Coronary artery (tissue), 2 donors: ENCODE measurements around the gene EIF4E.
"Not testable (repeated sequence)": the region's sequence is repeated elsewhere in the genome, so short reads cannot be mapped to it uniquely, and the experiment has no call there.

Experiments used
- DNase-seq: peaks from one replicate; pipeline ENCODE4 v3.0.0-alpha.2; 2017; ENCODE audit warnings: low spot score
- H3K27ac ChIP-seq, 2 donors: fragments of 200-600 bp; sonication (generic); one replicate each; pipeline ENCODE4 v1.5.1; 2016 to 2019
- H3K4me3 ChIP-seq: fragments of 200-600 bp; sonication (generic); 2 replicates; pipeline ENCODE4 v1.5.1; 2016; ENCODE audit warnings: mild to moderate bottlenecking, moderate library complexity
- CTCF ChIP-seq: fragments of 200-600 bp; sonication (generic); IDR thresholded peaks from one replicate; pipeline ENCODE4 v1.5.1; 2019; ENCODE audit warnings: antibody characterized with exemption

The EIF4E gene

GRCh38 chr4:98899277-98899676 lies 29.7 kb downstream of the EIF4E start:
- no peak for DNase-seq
- no peak for TF ChIP-seq CTCF
- H3K4me3 ChIP-seq = no peak overlapping the region
- H3K27ac ChIP-seq = no peak overlapping the region

GRCh38 chr4:98891478-98892337 lies 37.2 kb downstream of the EIF4E start:
- no peak for DNase-seq
- Histone ChIP-seq H3K4me3 (no peak overlapping the region), H3K27ac (no peak overlapping the region)
- no peak for TF ChIP-seq CTCF

- H3K27ac ChIP-seq = no peak overlapping the region
- TF ChIP-seq CTCF = no peak
- no peak for DNase-seq
- no peak overlapping the region for H3K4me3 ChIP-seq
Measured at GRCh38 chr4:98890702-98891455, 38.1 kb downstream of the EIF4E start.

GRCh38 chr4:98887145-98887544 lies 41.8 kb downstream of the EIF4E start:
- TF ChIP-seq CTCF = no peak
- no peak for DNase-seq

GRCh38 chr4:98886382-98886781 lies 42.6 kb downstream of the EIF4E start:
- not testable (repeated sequence) for H3K27ac ChIP-seq, DNase-seq, H3K4me3 ChIP-seq

More at GRCh38 chr4:98887145-98887544, 41.8 kb downstream of the EIF4E start:
- no peak overlapping the region for H3K4me3 ChIP-seq
- H3K27ac ChIP-seq = no peak overlapping the region

- H3K4me3 ChIP-seq, DNase-seq, H3K27ac ChIP-seq: not testable (repeated sequence)
Measured at GRCh38 chr4:98880884-98881283, 48.0 kb downstream of the EIF4E start.

GRCh38 chr4:98879515-98879914 lies 49.4 kb downstream of the EIF4E start:
- TF ChIP-seq CTCF = no peak
- Histone ChIP-seq H3K4me3 (no peak overlapping the region), H3K27ac (no peak overlapping the region)
- DNase-seq = no peak

GRCh38 chr4:98873059-98873458 lies 55.9 kb downstream of the EIF4E start:
- no peak for DNase-seq
- Histone ChIP-seq H3K27ac (no peak overlapping the region), H3K4me3 (no peak overlapping the region)
- no peak for TF ChIP-seq CTCF

GRCh38 chr4:98872120-98872906 lies 56.6 kb downstream of the EIF4E start:
- not testable (repeated sequence) for H3K4me3 ChIP-seq, H3K27ac ChIP-seq, DNase-seq
